BE2C (cell line): ENCODE measurements around the gene ADAMTSL2.

Experiments used
- DNase-seq: peaks from one replicate; pipeline ENCODE4 v3.0.0-alpha.2; 2020
- H3K27me3 ChIP-seq: fragments of 250-450 bp; sonication (Bioruptor Pico); 2 replicates; pipeline ENCODE4 v1.5.1; 2020; ENCODE audit warnings: mild to moderate bottlenecking
- H3K36me3 ChIP-seq: fragments of 250-450 bp; sonication (Bioruptor Pico); 2 replicates; pipeline ENCODE4 v1.5.1; 2020; ENCODE audit warnings: mild to moderate bottlenecking
- H3K4me1 ChIP-seq: fragments of 250-450 bp; sonication (Bioruptor Pico); 2 replicates; pipeline ENCODE4 v1.5.1; 2020
- H3K4me3 ChIP-seq: 2 replicates; pipeline ENCODE4 v1.5.1; 2011; ENCODE audit warnings: low read depth, low read length
- H3K9me3 ChIP-seq: fragments of 250-450 bp; sonication (Bioruptor Pico); 2 replicates; pipeline ENCODE4 v1.5.1; 2020
- CTCF ChIP-seq: IDR thresholded peaks from 2 replicates; pipeline ENCODE4 v1.5.1; 2012; ENCODE audit warnings: mild to moderate bottlenecking, low read depth, low read length

Gene ADAMTSL2

GRCh38 chr9:133507246-133507965 is 27.1 kb upstream of the ADAMTSL2 start:
- Histone ChIP-seq H3K4me1 (peaks cover 12% of the 10 kb centered on the region), H3K4me3 (no peak overlapping the region), H3K36me3 (no peaks in the 10 kb centered on the region), H3K9me3 (no peaks in the 10 kb centered on the region), H3K27me3 (no peaks in the 10 kb centered on the region)
- no peak for TF ChIP-seq CTCF
- DNase-seq: no peak

GRCh38 chr9:133508046-133508445 is 26.5 kb upstream of the ADAMTSL2 start:
- H3K4me3 ChIP-seq: no peak overlapping the region

GRCh38 chr9:133509179-133510083 is 25.1 kb upstream of the ADAMTSL2 start:
- DNase-seq: no peak
- Histone ChIP-seq H3K36me3 (no peaks in the 10 kb centered on the region), H3K4me1 (peaks cover 23% of the 10 kb centered on the region), H3K9me3 (no peaks in the 10 kb centered on the region), H3K27me3 (no peaks in the 10 kb centered on the region), H3K4me3 (no peak overlapping the region)
- no peak for TF ChIP-seq CTCF

More at GRCh38 chr9:133508046-133508445, 26.5 kb upstream of the ADAMTSL2 start:
- Histone ChIP-seq H3K36me3 (no peaks in the 10 kb centered on the region), H3K27me3 (no peaks in the 10 kb centered on the region), H3K9me3 (no peaks in the 10 kb centered on the region), H3K4me1 (peaks cover 18% of the 10 kb centered on the region)
- DNase-seq: no peak
- TF ChIP-seq CTCF: no peak

GRCh38 chr9:133510926-133511505 is 23.5 kb upstream of the ADAMTSL2 start:
- no peaks in the 10 kb centered on the region for H3K27me3 ChIP-seq
- H3K36me3 ChIP-seq: no peaks in the 10 kb centered on the region
- no peak for TF ChIP-seq CTCF
- H3K9me3 ChIP-seq: no peaks in the 10 kb centered on the region
- H3K4me3 ChIP-seq: no peak overlapping the region
- peaks cover 32% of the 10 kb centered on the region for H3K4me1 ChIP-seq
- no peak for DNase-seq

- peaks cover 32% of the 10 kb centered on the region for H3K4me1 ChIP-seq
- H3K27me3 ChIP-seq: no peaks in the 10 kb centered on the region
- no peak for DNase-seq
- TF ChIP-seq CTCF: no peak
- H3K36me3 ChIP-seq: no peaks in the 10 kb centered on the region
- no peaks in the 10 kb centered on the region for H3K9me3 ChIP-seq
- no peak overlapping the region for H3K4me3 ChIP-seq
Observed at GRCh38 chr9:133511607-133512006, 22.9 kb upstream of the ADAMTSL2 start.
